Endodermal cell (in vitro differentiated cells): ENCODE measurements around the gene NAA16. TPM values are rescaled to one million over a fixed set of nuclear protein-coding genes. Genes with fewer than 3 reads are reported as not detected.
A peak's percentile ranks its signal among the peaks of the same experiment; 100 is the strongest.
"Not testable (repeated sequence)": the region's sequence is repeated elsewhere in the genome, so short reads cannot be mapped to it uniquely, and the experiment has no call there.

ENCODE experiments used
- DNase-seq: peaks from one replicate; pipeline ENCODE4 v3.0.0-alpha.2; 2017
- H3K27ac ChIP-seq: 2 replicates; pipeline ENCODE4 v1.5.1; 2013; ENCODE audit warnings: mild to moderate bottlenecking, low read depth, low read length, moderate library complexity
- H3K27me3 ChIP-seq: 2 replicates; pipeline ENCODE4 v1.6.1; 2013; ENCODE audit warnings: mild to moderate bottlenecking, low read length, moderate library complexity; ENCODE audit not compliant: insufficient read depth, control insufficient read depth, poor library complexity, severe bottlenecking
- H3K36me3 ChIP-seq: 2 replicates; pipeline ENCODE4 v1.7.0; 2013; ENCODE audit warnings: mild to moderate bottlenecking, low read length, moderate library complexity; ENCODE audit not compliant: control insufficient read depth, insufficient read depth
- H3K4me1 ChIP-seq: one replicate; pipeline ENCODE4 v1.7.0; 2013; ENCODE audit warnings: low read length; ENCODE audit not compliant: control insufficient read depth, insufficient read depth
- H3K4me3 ChIP-seq: 2 replicates; pipeline ENCODE4 v1.5.1; 2013; ENCODE audit warnings: mild to moderate bottlenecking, low read length, moderate library complexity
- H3K9ac ChIP-seq: 2 replicates; pipeline ENCODE4 v1.6.1; 2013; ENCODE audit warnings: mild to moderate bottlenecking, low read length, moderate library complexity; ENCODE audit not compliant: poor library complexity, severe bottlenecking; ENCODE audit errors: extremely low read depth
- H3K9me3 ChIP-seq: 2 replicates; pipeline ENCODE4 v1.6.1; 2013; ENCODE audit warnings: mild to moderate bottlenecking, low read length, moderate library complexity; ENCODE audit not compliant: control insufficient read depth
- H3K27ac Mint-ChIP-seq: 2 replicates; pipeline ENCODE4 v1.8.0; 2020; ENCODE audit warnings: mixed read lengths
- H3K27me3 Mint-ChIP-seq: 2 replicates; pipeline ENCODE4 v1.8.0; 2021; ENCODE audit warnings: mild to moderate bottlenecking, mixed read lengths; ENCODE audit not compliant: insufficient read depth
- H3K36me3 Mint-ChIP-seq: 2 replicates; pipeline ENCODE4 v1.8.0; 2020; ENCODE audit warnings: low read depth, mixed read lengths
- H3K4me1 Mint-ChIP-seq: 2 replicates; pipeline ENCODE4 v1.8.0; 2020; ENCODE audit warnings: mixed read lengths
- H3K4me3 Mint-ChIP-seq: 2 replicates; pipeline ENCODE4 v1.8.0; 2020; ENCODE audit warnings: mild to moderate bottlenecking, moderate library complexity, mixed read lengths
- H3K9me3 Mint-ChIP-seq: 2 replicates; pipeline ENCODE4 v1.8.0; 2020; ENCODE audit warnings: mild to moderate bottlenecking, mixed read lengths
- CTCF ChIP-seq: fragments of 200-600 bp; sonication (generic); conservative IDR thresholded peaks from 2 replicates; pipeline ENCODE4 v1.5.0; 2021; ENCODE audit warnings: antibody characterized with exemption, mild to moderate bottlenecking
- WGBS, 2 experiments: methylation state at CpG; one replicate each; pipeline versions ENCODE4 v1.1.5 to v1.1.7; 2013; ENCODE audit warnings: missing lambda C conversion rate in 2 of 2, mixed read lengths in 1 of 2; ENCODE audit not compliant: insufficient coverage in 1 of 2, insufficient read length in 1 of 2; 5-methylcytosine and 5-hydroxymethylcytosine counted together
- total RNA-seq, 2 donors: library from RNA; stranded (reverse); fragmentation: NEBNext Ultra II Directional in 1 of 2; extraction: Animal tissue kit (Norgen Biotek cat#: 25700) in 1 of 2; gene quantifications; 2 replicates in 1 of 2; 3 replicates in 1 of 2; pipeline ENCODE4 v1.2.1, GENCODE V29; 2021

NAA16 gene
- total RNA-seq, 2 donors from 2014 or later: 29.3 to 30.9 TPM

GRCh38 chr13:41420146-41420545 is 109.1 kb downstream of the NAA16 start:
- Histone ChIP-seq H3K27ac (no peak overlapping the region), H3K4me3 (no peak overlapping the region), H3K27me3 (no peaks in the 10 kb centered on the region), H3K4me1 (no peaks in the 10 kb centered on the region), H3K9me3 (no peaks in the 10 kb centered on the region), H3K9ac (no peak overlapping the region), H3K36me3 (no peaks in the 10 kb centered on the region)
- Mint-ChIP-seq H3K27ac (no peak overlapping the region), H3K36me3 (no peaks in the 10 kb centered on the region), H3K27me3 (peaks cover 3% of the 10 kb centered on the region), H3K4me3 (no peak overlapping the region), H3K9me3 (no peaks in the 10 kb centered on the region), H3K4me1 (peaks cover 22% of the 10 kb centered on the region)
- DNase-seq: no peak
- WGBS, 2 experiments: 86% methylated on average over 3 of the region's 4 CpGs; no CpG with 5 or more reads in 1 of the 2 experiments
- no peak for TF ChIP-seq CTCF

- Mint-ChIP-seq H3K4me1 (peaks cover 22% of the 10 kb centered on the region), H3K27ac (peak overlapping the region; percentile 62)
- not testable (repeated sequence) for DNase-seq, H3K36me3 ChIP-seq, H3K4me1 ChIP-seq, H3K27me3 ChIP-seq, H3K4me3 ChIP-seq, H3K36me3 Mint-ChIP-seq, H3K27ac ChIP-seq, H3K9me3 ChIP-seq, H3K9me3 Mint-ChIP-seq, H3K9ac ChIP-seq, H3K4me3 Mint-ChIP-seq, H3K27me3 Mint-ChIP-seq
- 76 to 78% methylated on average over 3 to 6 of the region's 6 CpGs for whole genome bisulfite sequencing, 2 experiments
Measured at GRCh38 chr13:41421330-41421729, 110.3 kb downstream of the NAA16 start.

GRCh38 chr13:41421983-41422382 is 110.9 kb downstream of the NAA16 start:
- H3K36me3 ChIP-seq, H3K27me3 Mint-ChIP-seq, H3K4me3 Mint-ChIP-seq, H3K4me1 ChIP-seq, H3K27ac ChIP-seq, H3K27me3 ChIP-seq, H3K36me3 Mint-ChIP-seq, H3K9me3 Mint-ChIP-seq, H3K4me3 ChIP-seq, H3K9ac ChIP-seq, H3K9me3 ChIP-seq: not testable (repeated sequence)
- Mint-ChIP-seq H3K4me1 (peaks cover 22% of the 10 kb centered on the region), H3K27ac (peak overlapping the region; percentile 52)
- 58 to 73% methylated on average over 5 to 7 of the region's 7 CpGs for WGBS, 2 experiments
- peak; percentile 55 for DNase-seq

- peaks cover 23% of the 10 kb centered on the region for H3K4me1 Mint-ChIP-seq
- H3K4me1 ChIP-seq, H3K9me3 ChIP-seq, H3K27me3 Mint-ChIP-seq, H3K36me3 ChIP-seq, H3K9me3 Mint-ChIP-seq, H3K27ac ChIP-seq, H3K4me3 Mint-ChIP-seq, DNase-seq, H3K9ac ChIP-seq, H3K4me3 ChIP-seq, H3K27ac Mint-ChIP-seq, H3K36me3 Mint-ChIP-seq: not testable (repeated sequence)
- 86 to 97% methylated on average over 10 to 13 of the region's 13 CpGs for WGBS, 2 experiments
- H3K27me3 ChIP-seq: peaks cover 13% of the 10 kb centered on the region
Measured at GRCh38 chr13:41423259-41423658, 112.2 kb downstream of the NAA16 start.

- not testable (repeated sequence) for H3K36me3 ChIP-seq, H3K4me1 ChIP-seq, H3K4me3 Mint-ChIP-seq, H3K36me3 Mint-ChIP-seq, H3K27ac ChIP-seq, H3K27ac Mint-ChIP-seq, H3K4me3 ChIP-seq, DNase-seq, H3K9ac ChIP-seq, H3K9me3 Mint-ChIP-seq, H3K9me3 ChIP-seq
- Mint-ChIP-seq H3K27me3 (peaks cover 20% of the 10 kb centered on the region), H3K4me1 (peaks cover 23% of the 10 kb centered on the region)
- peaks cover 25% of the 10 kb centered on the region for H3K27me3 ChIP-seq
- 100% methylated on average over 1 of the region's 6 CpGs; no CpG with 5 or more reads in 1 of the 2 experiments for WGBS, 2 experiments
Measured at GRCh38 chr13:41424675-41425074, 113.6 kb downstream of the NAA16 start.
